Stimulated activated CD8-positive, alpha-beta memory T cell treated with anti-CD3 and anti-CD28 coated beads, Interleukin-12 subunit alpha, Interleukin-12 subunit beta, amount 100 ng/mL, for 24 hours (primary cell): Measurements from ENCODE around the gene AMELX.

Source experiments
- DNase-seq: peaks from one replicate; pipeline ENCODE4 v3.0.0-alpha.2; 2020; ENCODE audit errors: extremely low read depth

Gene AMELX

DNA sequence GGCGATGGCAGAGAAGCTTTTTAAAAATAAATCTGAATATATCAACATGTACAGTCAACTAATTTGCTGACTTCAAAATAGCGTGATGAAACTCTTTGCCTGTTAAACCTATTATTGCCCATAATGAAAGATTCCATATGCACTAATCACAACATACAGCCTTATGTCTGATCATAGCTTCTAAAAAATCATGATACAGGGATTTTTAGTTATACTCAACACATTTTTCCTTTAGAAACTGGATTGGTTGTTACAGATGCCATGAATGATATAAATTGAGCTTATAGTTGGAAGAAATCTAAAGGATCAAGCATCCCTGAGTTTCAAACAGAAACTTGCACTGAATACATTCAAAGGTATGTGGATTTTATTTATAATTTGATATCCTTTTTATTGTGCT is at the start of gene AMELX:
Gene AMELX, plus strand, starts transcription at position 301 of the 400 bp plus-strand sequence. CDS start 1,376 bp downstream, outside the sequence.
- no peak for DNase-seq

DNA sequence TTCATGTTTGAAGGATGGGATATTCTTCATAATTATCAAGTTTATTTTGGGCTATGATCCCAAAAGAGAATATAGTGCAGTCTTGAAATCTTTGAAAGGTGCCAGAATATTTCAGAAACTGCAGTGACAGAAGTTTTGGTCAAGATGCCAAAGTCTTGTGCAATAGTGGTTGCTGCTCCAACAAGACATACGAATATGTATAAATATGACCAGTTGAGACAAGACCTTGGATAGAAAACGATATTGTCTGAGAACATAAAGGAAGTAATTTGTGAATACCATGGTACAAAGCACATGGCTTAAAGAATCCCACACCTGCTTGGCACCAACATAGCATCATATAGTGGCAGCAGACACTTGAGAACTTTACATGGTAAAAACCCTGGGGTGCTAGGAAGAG is 48.6 kb upstream of the AMELX start:
- DNase-seq = no peak

DNA sequence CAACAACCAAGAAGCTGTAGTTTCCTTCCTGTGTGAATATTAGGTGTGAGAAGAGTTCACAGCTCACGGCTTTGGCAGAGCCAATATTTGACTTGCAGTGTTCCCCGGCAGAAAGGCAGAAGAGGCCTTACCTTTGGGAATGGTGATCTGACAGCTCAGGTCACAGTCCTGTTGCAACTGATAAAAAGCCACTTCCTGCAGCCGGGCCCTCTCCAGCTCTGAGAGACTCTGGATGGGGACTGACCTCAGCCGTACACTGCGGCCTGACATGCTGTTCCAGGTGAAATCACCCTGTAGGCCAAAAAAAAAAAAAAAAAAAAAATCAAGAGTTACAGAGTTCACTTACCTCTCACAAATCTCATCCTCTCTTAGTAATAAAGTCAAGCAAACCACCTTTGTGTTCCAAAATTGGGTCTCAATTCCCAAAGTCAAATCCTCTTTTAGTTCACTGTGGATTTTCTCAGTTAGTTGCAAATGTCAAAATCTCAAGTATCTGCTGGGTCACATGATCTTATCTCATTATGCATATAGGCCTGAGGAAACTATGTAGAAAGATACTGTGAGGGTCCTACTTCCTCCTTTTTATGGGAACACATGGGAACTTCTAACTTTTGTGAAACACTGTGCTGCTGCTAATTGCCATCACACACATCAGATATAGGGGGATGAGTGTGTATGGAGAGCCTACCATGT is 38.6 kb upstream of the AMELX start:
- DNase-seq = no peak

DNA sequence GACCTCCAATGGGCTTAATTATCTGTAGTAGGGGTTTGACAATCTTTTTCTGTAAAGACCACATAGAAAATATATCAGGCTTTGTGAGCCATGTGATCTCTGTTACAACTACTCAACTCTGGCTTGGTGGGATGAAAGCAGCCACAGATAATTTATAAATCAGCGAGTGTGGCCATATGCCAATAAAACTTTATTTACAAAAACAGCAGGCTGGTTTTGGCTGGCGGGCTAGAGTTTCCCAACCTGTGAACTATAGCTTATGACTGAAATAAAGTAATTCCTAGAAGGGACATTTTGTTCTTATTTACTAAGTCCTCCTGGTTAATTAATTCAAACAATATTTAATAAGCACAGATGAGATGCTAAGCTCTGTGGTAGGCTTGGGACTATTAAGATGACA is 35.9 kb upstream of the AMELX start:
- DNase-seq = no peak

DNA sequence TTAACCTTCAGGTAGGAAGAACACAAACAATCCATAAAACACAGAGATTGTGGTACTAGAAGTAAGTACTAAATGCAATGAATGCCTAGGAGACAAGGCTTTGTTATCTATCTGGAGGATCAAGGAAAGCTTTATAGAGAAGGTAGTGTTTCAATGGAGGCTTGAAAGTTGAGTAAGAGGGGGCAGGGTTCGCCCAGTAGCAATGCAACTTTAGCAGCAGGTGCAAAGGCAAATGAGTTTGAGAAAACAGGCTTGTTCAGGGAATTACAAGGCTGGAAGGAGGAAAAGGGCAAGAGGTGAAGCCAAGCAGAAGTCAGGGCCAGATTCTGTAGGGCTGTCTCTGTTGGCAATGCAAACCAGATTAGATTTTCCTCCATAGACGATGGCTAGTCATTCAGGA is 35.5 kb upstream of the AMELX start:
- no peak for DNase-seq

DNA sequence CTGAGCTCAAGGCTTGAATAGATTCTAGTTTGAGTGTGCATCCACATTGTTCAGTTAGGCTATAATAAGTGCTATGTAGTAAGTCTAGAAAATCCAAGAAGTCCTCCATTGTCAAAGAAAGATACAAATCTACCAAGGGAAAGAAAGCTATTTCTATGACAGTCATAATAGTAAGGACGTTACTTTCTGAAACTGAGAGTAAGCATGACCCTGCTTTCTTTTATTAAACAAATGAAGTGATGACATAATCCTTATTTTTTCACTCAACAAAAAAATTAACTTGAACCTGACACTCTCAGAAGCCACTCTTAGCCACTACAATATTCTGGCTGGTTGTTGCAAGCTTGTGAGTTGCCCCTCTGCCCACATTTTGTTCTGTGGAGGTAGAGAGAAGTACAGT is 33.8 kb upstream of the AMELX start:
- no peak for DNase-seq

DNA sequence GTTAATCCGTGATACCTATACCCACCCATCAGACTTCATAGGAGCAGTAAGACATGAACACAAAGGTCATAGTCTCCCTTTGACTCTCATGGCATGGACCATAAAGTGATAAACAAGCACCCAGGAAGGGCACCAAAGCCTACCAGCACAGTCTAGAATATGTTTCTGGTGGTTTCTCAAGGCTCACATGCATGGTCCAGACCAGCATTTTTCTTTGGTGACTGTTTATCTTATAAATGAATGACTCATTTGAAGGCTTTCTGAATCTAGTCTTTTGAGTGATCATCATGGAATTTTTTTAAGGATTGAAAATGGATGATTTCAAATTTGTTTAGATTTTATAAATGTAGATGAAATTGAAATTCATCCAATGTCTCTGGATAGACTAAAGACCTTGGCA is 32.0 kb upstream of the AMELX start:
- DNase-seq = no peak

DNA sequence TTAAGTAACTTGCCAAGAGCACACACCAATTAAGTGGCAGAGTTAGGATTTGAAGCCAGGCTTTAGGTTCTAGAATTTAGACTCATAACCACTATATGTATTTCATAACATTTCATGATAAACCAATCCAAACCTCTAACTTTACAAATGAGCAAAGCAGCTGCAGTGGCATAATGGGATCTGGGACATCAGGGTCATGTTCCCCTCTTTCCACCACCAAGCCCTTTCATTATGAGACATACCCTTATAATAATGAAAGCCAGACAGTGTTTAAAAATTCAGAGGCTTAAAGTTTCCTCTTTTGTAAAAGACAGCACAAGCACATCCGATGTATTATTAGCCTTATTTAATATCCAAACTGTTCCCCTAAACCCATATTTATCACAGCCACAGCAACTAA is 28.3 kb upstream of the AMELX start:
- no peak for DNase-seq

DNA sequence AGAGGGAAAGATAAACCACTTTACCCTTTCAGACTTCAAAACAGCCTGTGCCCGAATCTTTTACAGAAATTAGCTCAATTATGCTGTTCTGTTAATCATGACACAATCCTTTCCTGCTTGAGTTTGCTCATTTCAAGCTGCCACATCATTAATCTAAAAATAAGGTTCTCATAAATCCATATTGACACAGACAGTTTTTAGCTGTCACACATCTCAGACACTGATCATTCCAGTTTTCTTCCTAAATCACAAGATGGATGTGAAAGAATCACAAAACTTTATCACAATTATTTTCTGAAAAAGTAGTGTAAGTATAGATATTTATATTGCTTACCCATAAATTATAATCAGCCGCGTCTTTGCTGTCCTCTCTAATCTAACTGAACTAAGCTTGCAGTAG is 27.9 kb upstream of the AMELX start:
- DNase-seq = no peak

DNA sequence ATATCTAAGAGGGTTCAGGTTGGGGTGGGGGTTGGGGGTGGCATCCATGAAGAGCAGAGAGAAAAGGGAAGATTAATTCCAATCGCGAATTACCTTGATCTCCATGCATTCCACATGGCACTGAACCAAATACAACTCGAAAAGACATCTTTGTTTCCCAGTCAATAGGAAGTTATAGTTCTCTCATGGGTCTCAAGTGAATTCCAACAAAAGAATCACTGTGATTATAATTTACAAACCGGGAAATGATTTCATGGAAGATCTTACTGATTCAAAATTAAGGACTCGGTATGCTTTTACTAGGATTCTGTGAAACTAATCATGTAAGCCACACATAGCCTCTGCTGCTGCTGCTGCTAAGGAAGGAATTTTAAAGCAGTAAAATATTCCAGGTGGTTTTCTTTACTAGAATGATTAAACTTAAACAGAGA is 26.6 kb upstream of the AMELX start:
- no peak for DNase-seq

DNA sequence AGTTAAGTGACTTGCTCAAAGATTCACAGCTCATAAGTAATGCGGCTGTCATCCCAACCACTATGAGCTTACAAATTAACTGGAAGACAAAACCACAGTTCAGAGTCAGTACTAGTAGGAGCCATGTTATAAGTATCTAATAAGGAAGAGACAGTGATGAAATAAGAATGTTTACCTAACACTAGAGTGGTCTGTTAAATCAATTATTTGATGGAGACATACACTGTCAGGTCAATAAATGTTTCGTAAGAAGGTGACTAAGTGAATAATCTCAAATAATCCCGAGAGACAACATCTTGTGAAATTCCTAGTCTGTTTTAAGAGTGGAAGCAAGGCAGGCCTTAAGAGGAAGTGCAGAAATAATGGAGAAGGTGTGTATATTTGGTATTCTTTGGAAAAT is 25.8 kb upstream of the AMELX start:
- DNase-seq = no peak

DNA sequence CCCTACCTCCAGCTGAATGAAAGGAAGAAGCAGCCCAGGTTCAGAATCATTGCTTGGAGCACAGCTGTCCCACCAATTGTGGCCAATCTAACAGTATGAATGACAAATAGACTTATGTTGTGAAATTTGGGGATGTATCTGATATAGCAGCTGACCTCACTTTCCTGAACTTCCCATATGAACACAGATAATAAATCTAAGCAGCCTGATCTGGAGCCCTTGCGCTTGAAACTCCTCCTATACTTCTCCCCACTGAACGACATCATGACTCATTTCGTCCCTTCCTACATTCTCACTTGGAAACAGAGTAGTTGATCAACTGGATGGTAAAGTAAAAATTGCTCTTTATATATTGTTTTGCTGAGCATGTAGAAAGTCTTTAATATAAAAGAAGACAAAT is 24.2 kb upstream of the AMELX start:
- DNase-seq = no peak

DNA sequence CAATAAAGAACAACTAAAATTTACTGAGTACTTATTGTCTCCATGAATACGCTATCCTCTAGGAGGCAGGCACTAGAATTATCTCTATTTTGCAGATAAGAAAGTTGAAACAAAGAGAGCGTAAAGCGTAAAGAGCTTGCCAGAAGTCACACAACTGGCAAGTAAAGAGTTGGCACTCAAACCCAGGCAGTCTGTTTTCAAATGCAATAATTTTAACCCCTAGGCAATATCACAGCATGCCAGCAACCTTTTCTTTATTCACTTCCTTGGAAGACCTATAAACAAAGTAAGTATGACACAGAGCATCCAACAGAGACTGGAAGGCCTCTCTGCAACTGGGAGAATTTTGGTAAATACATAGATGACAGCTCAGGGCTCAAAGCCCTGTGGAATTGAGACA is 23.2 kb upstream of the AMELX start:
- DNase-seq = no peak

DNA sequence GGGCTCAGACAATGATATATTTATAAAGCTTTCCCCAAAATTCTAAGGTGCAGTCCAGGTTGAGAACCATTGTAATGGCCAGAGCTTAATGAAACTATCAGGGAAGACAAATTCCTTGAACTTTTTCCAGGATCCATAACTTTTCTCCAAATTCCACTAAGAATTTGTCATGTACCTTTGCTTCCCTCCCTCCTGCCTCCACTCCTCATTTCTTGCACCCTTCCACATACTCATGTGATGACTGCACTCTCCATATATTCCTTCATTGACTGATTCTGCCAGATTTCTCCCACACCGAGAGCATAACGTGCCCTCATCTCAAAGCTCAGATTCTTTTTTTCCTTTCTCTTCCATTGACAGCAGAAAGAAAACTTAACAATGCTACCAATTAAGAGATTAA is 20.9 kb upstream of the AMELX start:
- no peak for DNase-seq

DNA sequence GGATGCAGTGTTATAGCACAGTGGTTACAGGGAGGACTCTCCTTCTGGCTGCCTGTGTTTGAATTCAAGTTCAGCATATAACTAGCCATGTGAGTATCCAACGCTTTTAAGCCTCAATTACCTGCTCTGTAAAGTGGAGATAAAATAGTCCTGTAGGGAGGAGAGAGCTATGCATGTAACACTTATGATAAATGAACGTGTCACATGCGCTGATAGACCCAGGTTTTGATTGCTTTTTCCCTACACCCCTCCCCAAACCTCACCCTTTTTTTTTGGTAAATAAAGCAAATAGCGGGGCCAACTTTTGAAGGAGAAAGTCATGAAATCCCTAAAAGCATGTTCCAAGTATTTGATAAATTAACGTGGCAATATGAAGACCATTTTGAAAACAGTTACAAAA is 20.4 kb upstream of the AMELX start:
- no peak for DNase-seq

DNA sequence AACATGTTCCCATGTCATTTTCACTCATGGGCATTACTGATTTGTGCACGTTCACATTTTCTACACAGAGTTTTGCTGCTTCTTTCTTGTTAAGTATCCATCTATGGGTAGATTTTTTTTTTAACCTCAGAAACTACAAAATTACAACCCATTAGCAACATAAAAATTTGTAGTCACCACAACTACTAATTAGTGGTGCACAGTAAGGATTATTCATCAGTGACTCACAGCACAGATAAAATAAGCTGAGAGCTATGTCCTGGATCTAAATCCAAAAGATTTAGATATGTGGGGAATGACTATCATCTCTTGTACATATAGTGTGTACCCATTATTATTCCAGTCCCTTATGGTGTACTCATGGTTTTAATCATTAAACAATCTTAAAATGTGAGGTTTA is 19.7 kb upstream of the AMELX start:
- no peak for DNase-seq

DNA sequence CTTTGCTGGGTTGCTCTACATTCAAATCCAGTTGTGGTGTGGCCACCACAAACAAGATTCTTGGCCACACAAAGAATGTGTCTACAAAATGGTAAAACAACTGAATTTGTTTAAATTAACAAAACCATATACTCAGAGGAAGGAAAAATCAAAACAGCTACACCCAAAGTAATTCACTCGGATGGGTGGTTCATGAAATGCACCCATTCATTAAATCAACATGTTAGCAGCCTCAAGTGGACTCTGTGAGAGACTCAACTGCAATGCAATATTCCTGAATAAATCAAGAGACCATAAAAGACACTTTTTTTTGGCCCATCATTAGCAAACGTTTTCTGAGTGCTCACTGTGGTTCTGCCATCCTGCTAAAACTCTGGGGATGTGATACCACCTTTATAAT is 11.2 kb upstream of the AMELX start:
- no peak for DNase-seq

DNA sequence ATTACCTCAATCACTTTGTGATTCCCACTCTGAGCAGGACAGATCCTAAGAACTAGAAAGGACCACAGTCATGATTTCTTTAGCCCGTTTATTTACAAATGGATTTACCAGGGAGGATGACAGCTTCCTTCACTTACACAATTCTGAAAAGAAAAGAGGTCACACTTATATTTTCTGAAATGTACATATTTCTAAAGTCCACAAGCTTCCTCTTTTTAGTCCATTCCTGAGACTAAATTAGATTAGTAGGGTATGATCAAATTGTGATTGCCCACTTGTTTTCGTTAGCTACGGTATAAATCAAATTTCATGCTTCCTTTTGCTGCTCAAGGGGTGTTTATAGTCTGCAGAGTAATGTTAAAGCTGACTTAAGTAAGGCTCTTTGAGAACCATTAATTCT is 7.6 kb upstream of the AMELX start:
- DNase-seq = no peak

DNA sequence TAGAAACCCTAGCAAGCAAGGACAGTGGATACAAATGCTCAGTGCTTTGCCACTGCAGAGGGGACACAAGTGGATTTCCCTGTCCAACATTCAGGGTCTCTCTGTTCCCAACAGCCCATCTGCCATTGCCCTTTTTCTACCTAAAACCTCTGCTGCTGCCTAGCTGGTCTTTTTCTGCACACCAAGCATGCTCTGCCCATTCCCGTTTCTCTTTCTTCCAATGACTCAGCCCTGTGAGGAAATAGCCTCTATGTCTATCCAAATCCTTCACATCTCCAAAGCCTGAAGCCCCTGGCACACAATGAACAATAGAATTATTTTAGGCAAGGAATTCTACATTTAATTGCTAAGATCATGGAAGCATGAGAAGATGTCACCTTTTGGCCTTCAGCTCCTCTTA is 5.7 kb upstream of the AMELX start:
- no peak for DNase-seq

DNA sequence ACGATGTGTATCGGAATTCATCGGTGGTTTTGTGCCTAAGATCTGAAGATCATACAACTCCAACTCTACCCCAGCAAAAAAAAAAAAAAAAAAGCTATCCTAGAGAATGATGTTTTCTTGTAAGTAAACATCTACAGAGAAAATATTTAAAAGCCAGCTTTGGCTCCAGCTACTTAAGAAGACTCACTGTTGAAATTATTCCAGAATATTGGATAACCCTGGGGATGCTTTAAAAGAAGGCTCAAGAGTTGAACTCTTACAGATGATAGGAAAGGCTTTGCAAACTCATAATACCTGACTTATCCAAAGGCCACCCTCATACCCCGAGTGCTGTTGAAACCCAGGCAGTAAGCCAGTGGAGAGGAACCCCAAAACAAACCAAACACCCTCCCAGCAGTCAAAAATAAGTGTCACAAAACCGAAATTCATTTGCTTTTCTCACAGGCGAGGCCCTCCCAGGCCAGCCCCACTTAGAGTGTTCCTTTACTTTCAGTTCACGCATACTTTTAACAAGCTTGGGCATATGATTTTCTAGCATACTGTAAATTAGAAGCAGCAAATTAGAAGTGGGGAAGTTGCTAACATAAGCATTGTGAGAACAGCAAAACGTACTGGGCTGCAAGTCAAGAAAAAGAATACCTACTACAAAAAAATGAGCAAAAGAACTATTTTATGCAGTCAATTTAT is 2.7 kb upstream of the AMELX start:
- DNase-seq = no peak

DNA sequence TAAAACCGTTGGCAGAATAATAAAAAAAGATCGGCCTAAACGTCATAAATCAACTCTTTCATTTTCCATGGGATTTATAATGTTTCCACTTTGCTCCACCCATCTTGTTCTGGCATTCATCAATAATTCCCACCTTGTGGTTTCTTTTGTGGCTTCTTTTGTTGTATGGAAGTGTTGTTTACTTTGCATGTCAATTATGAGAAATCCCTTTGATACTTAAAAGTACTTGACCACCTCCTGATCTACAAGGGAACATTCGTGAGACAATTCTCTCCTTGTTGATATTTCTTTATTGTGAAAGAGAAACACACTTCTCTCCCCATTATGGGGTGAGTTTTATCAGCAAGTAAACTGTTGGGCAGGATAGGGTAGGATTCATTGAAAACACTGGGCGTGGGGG is 2.8 kb downstream of the AMELX start:
- no peak for DNase-seq

DNA sequence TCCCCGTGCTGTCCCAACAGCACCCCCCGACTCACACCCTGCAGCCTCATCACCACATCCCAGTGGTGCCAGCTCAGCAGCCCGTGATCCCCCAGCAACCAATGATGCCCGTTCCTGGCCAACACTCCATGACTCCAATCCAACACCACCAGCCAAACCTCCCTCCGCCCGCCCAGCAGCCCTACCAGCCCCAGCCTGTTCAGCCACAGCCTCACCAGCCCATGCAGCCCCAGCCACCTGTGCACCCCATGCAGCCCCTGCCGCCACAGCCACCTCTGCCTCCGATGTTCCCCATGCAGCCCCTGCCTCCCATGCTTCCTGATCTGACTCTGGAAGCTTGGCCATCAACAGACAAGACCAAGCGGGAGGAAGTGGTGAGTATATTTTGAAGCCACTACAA is 5.4 kb downstream of the AMELX start:
- no peak for DNase-seq

DNA sequence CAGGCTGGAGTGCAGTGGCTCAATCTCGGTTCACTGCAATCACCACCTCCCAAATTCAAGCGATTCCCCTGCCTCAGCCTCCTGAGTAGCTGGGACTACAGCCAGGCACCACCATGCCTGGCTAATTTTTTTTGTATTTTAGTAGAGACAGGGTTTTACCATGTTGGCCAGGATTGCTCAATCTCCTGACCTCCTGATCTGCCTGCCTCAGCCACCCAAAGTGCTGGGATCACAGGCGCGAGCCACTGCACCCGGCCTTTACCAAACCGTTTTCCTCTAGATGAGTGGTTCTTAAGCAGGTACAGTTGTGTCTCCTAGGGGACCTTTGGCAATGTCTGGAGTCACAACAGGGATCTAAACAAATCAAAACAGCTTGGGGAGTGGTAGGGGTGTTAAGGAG is 11.6 kb downstream of the AMELX start:
- DNase-seq = no peak

DNA sequence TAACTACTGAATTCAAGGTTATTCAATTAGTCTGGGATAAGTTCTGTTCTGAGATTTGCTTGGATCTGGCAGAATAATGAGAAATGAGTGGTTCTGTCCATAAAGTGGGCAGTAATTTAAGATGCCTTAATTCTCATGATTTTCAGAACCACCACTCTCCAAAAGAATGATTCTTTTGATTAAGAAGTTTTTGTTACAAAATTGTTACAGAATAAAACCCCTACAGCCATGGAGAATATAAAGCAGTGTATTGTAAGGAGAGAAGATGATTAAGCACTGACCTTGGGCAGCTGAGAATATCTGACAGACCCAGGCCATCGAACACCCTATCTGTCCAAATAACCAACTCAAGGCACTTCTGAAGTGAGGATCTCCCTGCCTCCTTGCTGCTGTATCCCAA is 12.4 kb downstream of the AMELX start:
- no peak for DNase-seq
